OCI-LY7 (cell line): ENCODE results near the gene FAM107B. TPM values are rescaled to one million over a fixed set of nuclear protein-coding genes. Genes with fewer than 3 reads are reported as not detected.

Source experiments
- BruUV-seq: library from RNA; stranded (reverse); fragments of 400-500 nt; replicated peaks from 2 replicates; lab custom pipeline; 2021; lab: Mats Ljungman, UMichigan
- CTCF ChIA-PET: fragments of 300-600 bp; sonication (Branson Sonifier 250); formaldehyde crosslinking; loops from one replicate; lab custom pipeline; 2022; ENCODE audit warnings: antibody characterized with exemption; ENCODE audit not compliant: unreplicated experiment; lab: Charles Lee
- POLR2A ChIA-PET: fragments of 300-600 bp; sonication (Branson Sonifier 250); formaldehyde crosslinking; loops from one replicate; lab custom pipeline; 2022; ENCODE audit warnings: antibody characterized with exemption; lab: Charles Lee
- DNase-seq: peaks from one replicate; pipeline ENCODE4 v3.0.0-alpha.2; 2015; ENCODE audit warnings: low spot score
- H2AFZ ChIP-seq: fragments of 200-600 bp; sonication (generic), shearing (Covaris generic); 2 replicates; pipeline ENCODE4 v1.6.1; 2014; ENCODE audit warnings: mild to moderate bottlenecking, antibody characterized with exemption, low read length, moderate library complexity
- H3K27ac ChIP-seq: fragments of 200-600 bp; sonication (generic); 2 replicates; pipeline ENCODE4 v1.5.1; 2014; ENCODE audit warnings: mixed run types, low read depth, mild to moderate bottlenecking, moderate library complexity, low read length, inconsistent platforms; ENCODE audit not compliant: poor library complexity, severe bottlenecking
- H3K36me3 ChIP-seq: fragments of 200-600 bp; sonication (generic); 2 replicates; pipeline ENCODE4 v1.6.1; 2014; ENCODE audit warnings: mild to moderate bottlenecking, antibody characterized with exemption, low read length, moderate library complexity, mixed read lengths; ENCODE audit not compliant: insufficient read depth
- H3K4me1 ChIP-seq: fragments of 200-600 bp; sonication (generic); 2 replicates; pipeline ENCODE4 v1.5.1; 2014; ENCODE audit warnings: mild to moderate bottlenecking, low read length; ENCODE audit not compliant: insufficient read depth, poor library complexity, severe bottlenecking
- H3K4me2 ChIP-seq: fragments of 200-600 bp; sonication (generic); 2 replicates; pipeline ENCODE4 v1.6.1; 2014; ENCODE audit warnings: mild to moderate bottlenecking, low read length
- H3K4me3 ChIP-seq: fragments of 200-600 bp; sonication (generic); 2 replicates; pipeline ENCODE4 v1.5.1; 2014; ENCODE audit warnings: mild to moderate bottlenecking, low read depth, low read length; ENCODE audit not compliant: poor library complexity, severe bottlenecking
- H3K79me2 ChIP-seq: fragments of 200-600 bp; sonication (generic); 2 replicates; pipeline ENCODE4 v1.6.1; 2016; ENCODE audit warnings: low read depth, mild to moderate bottlenecking, low read length, moderate library complexity, mixed read lengths; ENCODE audit not compliant: insufficient read depth
- H3K9me2 ChIP-seq: fragments of 200-600 bp; sonication (generic); 2 replicates; pipeline ENCODE4 v1.6.1; 2016; ENCODE audit warnings: mild to moderate bottlenecking, low read length, mixed read lengths; ENCODE audit not compliant: insufficient read depth
- H3K9me3 ChIP-seq: fragments of 200-600 bp; sonication (generic); 2 replicates; pipeline ENCODE4 v1.6.1; 2014; ENCODE audit warnings: mild to moderate bottlenecking, mixed run types, low read length, mixed read lengths
- H4K20me1 ChIP-seq: fragments of 200-600 bp; sonication (generic); 2 replicates; pipeline ENCODE4 v1.6.1; 2014; ENCODE audit warnings: mild to moderate bottlenecking, antibody characterized with exemption, low read length, moderate library complexity, mixed read lengths; ENCODE audit not compliant: insufficient read depth
- EZH2phosphoT487 ChIP-seq: fragments of 200-600 bp; sonication (generic); IDR thresholded peaks from 2 replicates; pipeline ENCODE4 v1.6.1; 2018; ENCODE audit warnings: low read depth, borderline replicate concordance, mild to moderate bottlenecking, mixed run types, antibody characterized with exemption, low read length, moderate library complexity, mixed read lengths
- intact Hi-C: fragments of 100-400 bp; cut with micrococcal nuclease; formaldehyde crosslinking; loops from one replicate; pipeline ENCODE4 v1.10.0; 2022; ENCODE audit not compliant: unreplicated experiment
- total RNA-seq, 2 experiments: library from RNA; depleted of rRNA in 1 of 2; stranded (reverse); fragments of >200 nt in 1 of 2; shearing (Covaris generic) in 1 of 2; gene quantifications; 2 replicates each; pipeline ENCODE4 v1.2.3, GENCODE V29; 2014 to 2022
- TF ChIP-seq, protein P1 (sequence below): fragments of 200-600 bp; sonication (generic); conservative IDR thresholded peaks from 2 replicates; pipeline ENCODE4 v1.5.1; 2014; ENCODE audit warnings: mild to moderate bottlenecking, antibody characterized with exemption, low read length, moderate library complexity, mixed read lengths

The FAM107B gene
- total RNA-seq, 2 experiments from 2014 or later, result 114 to 398 TPM

DNA sequence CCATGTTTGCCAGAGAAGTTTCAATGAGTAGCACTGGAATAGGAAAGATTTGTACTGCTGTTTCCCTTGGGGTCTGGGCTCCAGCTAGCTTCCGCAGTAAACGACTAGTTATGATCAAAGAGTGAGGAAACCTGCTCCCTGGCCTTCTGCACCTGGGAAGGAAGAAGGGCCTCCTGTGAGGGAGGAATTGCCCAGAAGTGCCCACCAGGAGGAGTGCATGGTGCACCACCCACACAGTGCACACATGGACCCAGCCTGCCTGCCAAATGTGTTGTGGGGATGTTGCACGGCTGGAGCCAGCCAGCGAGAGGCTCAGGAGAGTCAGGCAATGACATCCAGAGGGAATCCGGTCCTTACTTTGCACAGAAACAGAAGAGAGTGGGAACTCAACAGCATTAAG is 27.0 kb upstream of the FAM107B start:
- Histone ChIP-seq H3K4me2 (no peak overlapping the region), H3K79me2 (no peaks in the 10 kb centered on the region), H3K4me3 (no peak overlapping the region), H2AFZ (no peak overlapping the region), H4K20me1 (no peaks in the 10 kb centered on the region), H3K9me3 (no peaks in the 10 kb centered on the region), H3K27ac (no peak overlapping the region), H3K9me2 (no peaks in the 10 kb centered on the region), H3K36me3 (no peaks in the 10 kb centered on the region), H3K4me1 (peaks cover 41% of the 10 kb centered on the region)
- TF ChIP-seq EZH2phosphoT487, result no peak
- TF ChIP-seq, protein P1, sequence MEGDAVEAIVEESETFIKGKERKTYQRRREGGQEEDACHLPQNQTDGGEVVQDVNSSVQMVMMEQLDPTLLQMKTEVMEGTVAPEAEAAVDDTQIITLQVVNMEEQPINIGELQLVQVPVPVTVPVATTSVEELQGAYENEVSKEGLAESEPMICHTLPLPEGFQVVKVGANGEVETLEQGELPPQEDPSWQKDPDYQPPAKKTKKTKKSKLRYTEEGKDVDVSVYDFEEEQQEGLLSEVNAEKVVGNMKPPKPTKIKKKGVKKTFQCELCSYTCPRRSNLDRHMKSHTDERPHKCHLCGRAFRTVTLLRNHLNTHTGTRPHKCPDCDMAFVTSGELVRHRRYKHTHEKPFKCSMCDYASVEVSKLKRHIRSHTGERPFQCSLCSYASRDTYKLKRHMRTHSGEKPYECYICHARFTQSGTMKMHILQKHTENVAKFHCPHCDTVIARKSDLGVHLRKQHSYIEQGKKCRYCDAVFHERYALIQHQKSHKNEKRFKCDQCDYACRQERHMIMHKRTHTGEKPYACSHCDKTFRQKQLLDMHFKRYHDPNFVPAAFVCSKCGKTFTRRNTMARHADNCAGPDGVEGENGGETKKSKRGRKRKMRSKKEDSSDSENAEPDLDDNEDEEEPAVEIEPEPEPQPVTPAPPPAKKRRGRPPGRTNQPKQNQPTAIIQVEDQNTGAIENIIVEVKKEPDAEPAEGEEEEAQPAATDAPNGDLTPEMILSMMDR, result peak; percentile 32; the same call in 1 of the 2 replicates
- ChIA-PET POLR2A (interaction anchor here (0.6 to 1.2 kb wide), 6 partner anchors 15 to 295 kb away, joined by 3 to 5 read pairs (median 4); no protein-coding TSS in a partner anchor), CTCF (no interaction called here)
- BruUV-seq, result no TSS peak
- no peak for DNase-seq
- intact Hi-C loops, result no loop called here

DNA sequence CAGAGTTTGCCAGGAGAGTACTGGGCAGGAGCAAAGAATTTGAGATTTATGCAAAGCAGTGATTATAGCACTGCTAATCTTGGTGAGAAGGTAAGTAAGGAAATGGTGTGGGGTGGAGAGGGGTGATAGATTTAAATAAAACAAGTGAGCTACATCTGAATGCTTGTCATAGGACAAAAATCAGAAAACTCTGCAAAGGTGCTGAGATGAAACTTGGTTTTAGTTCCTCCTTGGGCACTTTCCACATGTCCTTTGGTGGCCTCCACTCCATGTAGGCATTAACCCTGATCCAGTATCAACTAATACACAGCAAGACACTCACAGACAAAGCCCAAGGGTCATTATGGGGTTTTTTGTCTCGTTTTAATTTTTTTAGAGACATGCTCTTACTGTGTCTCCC is 25.7 kb upstream of the FAM107B start:
- peaks cover 41% of the 10 kb centered on the region for H3K4me1 ChIP-seq
- peak; percentile 43 for DNase-seq
- no peaks in the 10 kb centered on the region for H3K9me3 ChIP-seq
- no peak overlapping the region for H3K4me3 ChIP-seq
- no peaks in the 10 kb centered on the region for H3K79me2 ChIP-seq
- no peaks in the 10 kb centered on the region for H3K9me2 ChIP-seq
- ChIA-PET CTCF (no interaction called here), POLR2A (interaction anchor here (0.7 to 1.3 kb wide), 6 partner anchors 12 to 238 kb away, joined by 3 to 4 read pairs (median 3); no protein-coding TSS in a partner anchor)
- H3K4me2 ChIP-seq, result peak overlapping the region; percentile 58
- H3K36me3 ChIP-seq, result no peaks in the 10 kb centered on the region
- intact Hi-C loops, result no loop called here
- peak overlapping the region; percentile 68 for H2AFZ ChIP-seq
- no TSS peak for BruUV-seq
- no peaks in the 10 kb centered on the region for H4K20me1 ChIP-seq
- TF ChIP-seq EZH2phosphoT487, result no peak
- TF ChIP-seq, protein P1, result no peak
- H3K27ac ChIP-seq, result peak overlapping the region; percentile 15

DNA sequence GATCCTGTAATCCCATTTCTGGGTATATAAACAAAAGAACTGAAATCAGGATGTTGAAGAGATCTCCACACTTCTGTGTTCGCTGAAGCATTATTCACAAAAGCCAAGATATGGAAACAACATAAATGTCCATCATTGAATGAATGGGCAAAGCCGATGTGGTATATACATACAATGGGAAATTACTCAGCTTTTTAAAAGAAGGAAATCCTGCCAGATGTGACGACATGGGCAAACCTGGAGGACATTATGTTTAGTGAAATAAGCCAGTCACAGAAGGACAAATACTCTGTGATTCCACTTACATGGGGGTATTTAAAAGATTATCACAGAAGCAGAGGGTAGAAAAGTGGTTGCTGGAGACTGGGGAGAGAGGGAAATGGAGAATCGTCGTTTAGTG is 23.9 kb upstream of the FAM107B start:
- Histone ChIP-seq H3K4me3 (peak overlapping the region; percentile 7), H3K36me3 (no peaks in the 10 kb centered on the region), H2AFZ (peak overlapping the region; percentile 68; the same call in 1 of the 2 replicates), H3K9me3 (no peaks in the 10 kb centered on the region), H3K79me2 (no peaks in the 10 kb centered on the region), H3K4me2 (peak overlapping the region; percentile 45), H3K4me1 (peaks cover 41% of the 10 kb centered on the region), H4K20me1 (no peaks in the 10 kb centered on the region), H3K9me2 (no peaks in the 10 kb centered on the region), H3K27ac (no peak overlapping the region)
- CTCF ChIA-PET, result no interaction called here
- intact Hi-C loops, result no loop called here
- no TSS peak for BruUV-seq
- POLR2A ChIA-PET, result interaction anchor here (0.7 to 1.8 kb wide), 4 partner anchors 11 to 182 kb away, joined by 3 to 6 read pairs (median 4); no protein-coding TSS in a partner anchor
- peak; percentile 19 for DNase-seq
- TF ChIP-seq EZH2phosphoT487, result no peak
- TF ChIP-seq, protein P1, result no peak
